B cell (primary cell): ENCODE measurements around the gene KLF16. TPM values are rescaled to one million over a fixed set of nuclear protein-coding genes. Genes with fewer than 3 reads are reported as not detected.

Experiments
- ATAC-seq: fragments of 200-7000 bp; cut with Tn5 transposase; one replicate; pipeline ENCODE4 v1.10.0; 2021; ENCODE audit warnings: low read depth, mild to moderate bottlenecking, moderate number of reproducible peaks, moderate library complexity
- CTCF ChIA-PET: fragments of 350-600 bp; sonication (Branson Sonifier 250); formaldehyde crosslinking; loops from one replicate; lab custom pipeline; 2021; ENCODE audit warnings: antibody characterized with exemption, inconsistent platforms; lab: Charles Lee
- POLR2A ChIA-PET: fragments of 350-600 bp; sonication (Branson Sonifier 250); formaldehyde crosslinking; loops from one replicate; lab custom pipeline; 2021; ENCODE audit warnings: antibody characterized with exemption; lab: Charles Lee
- DNase-seq: peaks from one replicate; pipeline ENCODE4 v3.0.0; 2013
- H2AFZ ChIP-seq: 2 replicates; pipeline ENCODE4 v1.6.1; 2012; ENCODE audit warnings: mild to moderate bottlenecking, low read depth, low read length; ENCODE audit not compliant: insufficient read depth, poor library complexity, severe bottlenecking
- H3K27ac ChIP-seq, 2 donors: 1 replicate in 1 of 2; 2 replicates in 1 of 2; pipeline ENCODE4 v1.5.1; 2012 to 2013; ENCODE audit warnings: low read length in 2 of 2, mild to moderate bottlenecking in 2 of 2, moderate library complexity in 1 of 2
- H3K27me3 ChIP-seq, 4 experiments: fragments of 200-600 bp in 1 of 4; sonication (generic) in 1 of 4; replicated peaks in 1 of 4; 1 replicate in 2 of 4; 2 replicates in 2 of 4; pipeline versions ENCODE4 v1.6.1 to v1.7.0; 2013 to 2016; ENCODE audit warnings: low read length in 3 of 4, mild to moderate bottlenecking in 2 of 4, mixed read lengths in 1 of 4, moderate library complexity in 1 of 4; ENCODE audit not compliant: insufficient read depth in 4 of 4, control insufficient read depth in 3 of 4; ENCODE audit errors: control extremely low read depth in 1 of 4
- H3K36me3 ChIP-seq, 2 experiments: replicated peaks in 1 of 2; 1 replicate in 1 of 2; 2 replicates in 1 of 2; pipeline versions ENCODE4 v1.6.1 to v1.7.1; 2013; ENCODE audit warnings: low read length in 1 of 2; ENCODE audit not compliant: insufficient read depth in 2 of 2, control insufficient read depth in 1 of 2; ENCODE audit errors: control extremely low read depth in 1 of 2, extremely low read depth in 1 of 2
- H3K4me1 ChIP-seq, 2 donors: fragments of 200-600 bp in 1 of 2; sonication (generic) in 1 of 2; 1 replicate in 1 of 2; 2 replicates in 1 of 2; pipeline versions ENCODE4 v1.5.1 to v1.6.1; 2013 to 2017; ENCODE audit warnings: low read length in 2 of 2; ENCODE audit not compliant: control insufficient read depth in 2 of 2, insufficient read depth in 2 of 2
- H3K4me2 ChIP-seq: replicated peaks from 2 replicates; pipeline ENCODE3; 2012; ENCODE audit warnings: mild to moderate bottlenecking, low read depth, low read length; ENCODE audit not compliant: poor library complexity, severe bottlenecking
- H3K4me3 ChIP-seq, 5 experiments: fragments of 200-600 bp in 1 of 5; sonication (generic) in 1 of 5; 1 replicate in 3 of 5; 2 replicates in 2 of 5; pipeline versions ENCODE4 v1.5.1 to v1.7.0; 2011 to 2016; ENCODE audit warnings: low read length in 4 of 5, mild to moderate bottlenecking in 4 of 5, low read depth in 2 of 5, control low read depth in 1 of 5, moderate library complexity in 1 of 5; ENCODE audit not compliant: insufficient read depth in 1 of 5; ENCODE audit errors: control extremely low read depth in 1 of 5, extremely low read depth in 1 of 5
- H3K79me2 ChIP-seq: fragments of 200-600 bp; sonication (generic); one replicate; pipeline ENCODE4 v1.6.0; 2016; ENCODE audit warnings: low read length; ENCODE audit not compliant: control insufficient read depth, insufficient read depth
- H3K9ac ChIP-seq: fragments of 200-600 bp; sonication (generic); 2 replicates; pipeline ENCODE4 v1.6.1; 2017; ENCODE audit warnings: mild to moderate bottlenecking, low read length, moderate library complexity
- H3K9me3 ChIP-seq, 3 donors: one replicate each; pipeline versions ENCODE4 v1.6.1 to v1.7.1; 2013; ENCODE audit warnings: low read length in 2 of 3; ENCODE audit not compliant: control insufficient read depth in 2 of 3, insufficient read depth in 1 of 3; ENCODE audit errors: control extremely low read depth in 1 of 3
- H4K20me1 ChIP-seq: 2 replicates; pipeline ENCODE4 v1.6.0; 2012; ENCODE audit warnings: mild to moderate bottlenecking, low read length; ENCODE audit not compliant: insufficient read depth, control insufficient read depth, poor library complexity, severe bottlenecking
- H3K27ac Mint-ChIP-seq: one replicate; pipeline ENCODE4 v1.8.0; 2021; ENCODE audit warnings: mixed read lengths
- H3K27me3 Mint-ChIP-seq: one replicate; pipeline ENCODE4 v1.8.0; 2021; ENCODE audit warnings: mixed read lengths
- H3K4me1 Mint-ChIP-seq: one replicate; pipeline ENCODE4 v1.8.0; 2021; ENCODE audit warnings: mixed read lengths
- H3K4me3 Mint-ChIP-seq: one replicate; pipeline ENCODE4 v1.8.0; 2021; ENCODE audit warnings: mixed read lengths
- H3K9me3 Mint-ChIP-seq: one replicate; pipeline ENCODE4 v1.8.0; 2022; ENCODE audit warnings: mixed read lengths; ENCODE audit not compliant: insufficient read depth
- EZH2 ChIP-seq: IDR thresholded peaks from 2 replicates; pipeline ENCODE4 v1.6.1; 2012; ENCODE audit warnings: borderline replicate concordance, low read depth, mild to moderate bottlenecking, moderate library complexity, low read length; ENCODE audit not compliant: insufficient read depth, poor library complexity, severe bottlenecking
- WGBS: methylation state at CpG from one replicate; pipeline ENCODE4 v1.1.5; 2013; ENCODE audit warnings: missing lambda C conversion rate; ENCODE audit not compliant: insufficient coverage; 5-methylcytosine and 5-hydroxymethylcytosine counted together
- intact Hi-C: fragments of 100-400 bp; cut with micrococcal nuclease; formaldehyde crosslinking; loops from one replicate; pipeline ENCODE4 v1.10.0; 2022
- polyA plus RNA-seq: library from polyadenylated mRNA; depleted of rRNA; stranded (reverse); fragments of >200 nt; gene quantifications from 2 replicates; pipeline ENCODE4 v1.2.3, GENCODE V29; 2012
- total RNA-seq, 2 donors: library from RNA; stranded (reverse); fragments of 120-200 nt in 1 of 2; gene quantifications; 1 replicate in 1 of 2; 2 replicates in 1 of 2; pipeline versions ENCODE4 v1.2.3 to v1.2.4, GENCODE V29; 2013 to 2022
- TF ChIP-seq, protein P1 (sequence below): fragments of 200-600 bp; IDR thresholded peaks from one replicate; pipeline ENCODE4 v1.8.0; 2022; ENCODE audit warnings: antibody characterized with exemption, mild to moderate bottlenecking

The KLF16 gene
- total and polyA plus RNA-seq, 2 donors (not counting 1 experiment from before 2014, with no cell fraction given): 29.7 to 49.0 TPM

DNA sequence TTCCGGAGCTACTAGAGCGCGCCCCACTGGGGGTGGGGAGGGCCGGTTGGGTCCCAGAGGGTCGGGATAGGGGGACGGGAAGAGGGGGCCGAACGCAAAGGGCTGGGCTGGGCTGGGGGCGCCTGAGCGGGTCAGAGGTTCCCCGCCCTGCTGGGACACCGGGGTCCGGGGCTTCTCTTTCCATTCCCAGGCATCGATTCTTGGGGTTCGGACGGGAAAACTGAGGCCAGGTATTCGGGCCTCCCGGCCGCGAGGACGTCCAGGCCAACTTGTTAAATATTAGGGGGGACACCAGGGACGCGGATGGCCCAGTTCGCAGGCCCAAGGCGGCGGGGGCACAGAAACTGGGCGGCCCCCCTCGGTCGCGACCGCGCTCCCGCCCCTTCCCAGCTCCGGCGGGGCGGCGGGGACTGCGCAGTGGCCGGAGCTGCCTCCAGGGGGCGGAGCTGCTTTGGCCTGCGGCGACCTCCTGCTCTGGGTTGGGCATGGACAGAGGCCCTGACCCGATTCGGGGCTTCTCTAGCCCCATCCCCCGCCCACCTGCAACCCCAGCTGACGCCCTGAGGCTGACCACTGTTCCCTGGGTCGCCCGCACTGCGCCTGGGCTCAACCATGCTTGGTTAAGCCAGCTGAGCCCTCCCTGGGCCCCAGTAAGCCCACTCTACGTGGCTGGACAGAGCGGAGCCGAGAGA is 1.2 kb upstream of the KLF16 start:
- Mint-ChIP-seq H3K27ac (peak overlapping the region; percentile 93), H3K9me3 (no peaks in the 10 kb centered on the region), H3K27me3 (no peaks in the 10 kb centered on the region), H3K4me3 (peak overlapping the region; percentile 82), H3K4me1 (peaks cover 26% of the 10 kb centered on the region)
- Histone ChIP-seq H3K9me3 (no peaks in the 10 kb centered on the region), H3K4me1 (peaks cover 25 to 35% of the 10 kb centered on the region in 2 donors), H3K79me2 (peaks cover 42% of the 10 kb centered on the region), H3K4me3 (peak overlapping the region in 4 of 5 experiments; percentile 67 to 90 (median 72)), H3K36me3 (peaks cover 0 to 5% of the 10 kb centered on the region in 2 experiments), H3K4me2 (peak overlapping the region; percentile 84), H3K27me3 (no peaks in the 10 kb centered on the region), H2AFZ (peak overlapping the region; percentile 76), H3K27ac (peak overlapping the region; percentile 90 to 95), H3K9ac (peak overlapping the region; percentile 73), H4K20me1 (peaks cover 30% of the 10 kb centered on the region)
- ChIA-PET CTCF (interaction anchor here (0.5 to 3.1 kb wide), 27 partner anchors 9 to 452 kb away, joined by 3 to 22 read pairs (median 4); partner anchors contain the start of genes ABHD17A, ADAT3, IZUMO4 and MOB3A), POLR2A (interaction anchor here (0.5 to 1.4 kb wide), 20 partner anchors 9 to 835 kb away, joined by 3 to 22 read pairs (median 4); partner anchors contain the start of gene REXO1)
- intact Hi-C loops: loop anchor here (1.0 to 5.0 kb wide), 8 partner anchors 8 to 403 kb away; partner anchors contain the start of genes ADAT3, IZUMO4, MOB3A and REXO1
- WGBS: 1% methylated on average over 51 of the region's 52 CpGs
- DNase-seq (peak; percentile 84), ATAC-seq (peak; percentile 25)
- TF ChIP-seq, protein P1, sequence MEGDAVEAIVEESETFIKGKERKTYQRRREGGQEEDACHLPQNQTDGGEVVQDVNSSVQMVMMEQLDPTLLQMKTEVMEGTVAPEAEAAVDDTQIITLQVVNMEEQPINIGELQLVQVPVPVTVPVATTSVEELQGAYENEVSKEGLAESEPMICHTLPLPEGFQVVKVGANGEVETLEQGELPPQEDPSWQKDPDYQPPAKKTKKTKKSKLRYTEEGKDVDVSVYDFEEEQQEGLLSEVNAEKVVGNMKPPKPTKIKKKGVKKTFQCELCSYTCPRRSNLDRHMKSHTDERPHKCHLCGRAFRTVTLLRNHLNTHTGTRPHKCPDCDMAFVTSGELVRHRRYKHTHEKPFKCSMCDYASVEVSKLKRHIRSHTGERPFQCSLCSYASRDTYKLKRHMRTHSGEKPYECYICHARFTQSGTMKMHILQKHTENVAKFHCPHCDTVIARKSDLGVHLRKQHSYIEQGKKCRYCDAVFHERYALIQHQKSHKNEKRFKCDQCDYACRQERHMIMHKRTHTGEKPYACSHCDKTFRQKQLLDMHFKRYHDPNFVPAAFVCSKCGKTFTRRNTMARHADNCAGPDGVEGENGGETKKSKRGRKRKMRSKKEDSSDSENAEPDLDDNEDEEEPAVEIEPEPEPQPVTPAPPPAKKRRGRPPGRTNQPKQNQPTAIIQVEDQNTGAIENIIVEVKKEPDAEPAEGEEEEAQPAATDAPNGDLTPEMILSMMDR: peak; percentile 79
- TF ChIP-seq EZH2: no peak
